ENCODE data around the gene FAM20A. TPM values are rescaled to one million over a fixed set of nuclear protein-coding genes. Genes with fewer than 3 reads are reported as not detected.

The FAM20A gene
- total RNA-seq, 1 experiment from 2014 or later = 1.3 TPM

DNA sequence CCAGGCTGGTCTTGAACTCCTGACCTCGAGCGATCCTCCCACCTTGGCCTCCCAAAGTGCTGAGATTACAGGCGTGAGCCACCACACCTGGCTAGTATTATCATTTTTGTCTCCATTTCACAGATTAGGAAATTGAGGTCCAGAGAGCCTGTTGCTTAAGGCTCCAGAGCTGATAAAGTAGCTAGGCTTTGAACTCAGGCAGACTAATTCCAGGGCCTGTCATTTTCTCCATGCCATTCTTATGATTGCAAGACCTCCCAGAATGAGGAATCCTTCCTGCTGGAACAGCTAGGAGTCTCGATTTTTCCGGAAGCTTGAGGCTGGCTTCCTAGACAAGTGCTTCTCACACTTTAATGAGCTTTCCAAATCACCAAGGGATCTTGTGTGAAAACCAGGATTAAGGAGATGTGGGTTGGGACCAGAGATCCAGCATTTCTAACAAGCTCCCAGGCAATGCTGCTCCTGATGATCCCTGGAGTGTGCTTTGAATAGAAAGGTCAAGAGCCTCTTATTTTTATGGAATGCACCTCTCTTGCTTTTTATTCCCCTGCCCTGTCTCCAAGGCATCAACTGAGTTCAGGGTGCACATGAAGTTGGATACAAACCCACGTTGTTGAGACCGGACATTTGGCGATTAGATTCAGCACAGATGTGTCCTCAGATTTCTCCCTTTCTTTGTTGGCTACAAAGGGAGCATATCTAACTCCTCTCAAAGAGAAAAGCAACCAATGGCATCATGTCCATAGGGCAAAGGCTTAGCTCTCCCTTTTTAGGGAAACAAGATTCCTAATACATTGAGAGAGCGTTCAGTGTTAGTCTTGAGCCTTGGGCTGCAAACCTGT is 40.3 kb upstream of the FAM20A start:
- intact Hi-C loops (cut with micrococcal nuclease; ENCODE audit: unreplicated experiment) = no loop called here
- H3K4me1 Mint-ChIP-seq (ENCODE audit: low read depth, unreplicated experiment) = no peaks in the 10 kb centered on the region
- H3K27ac Mint-ChIP-seq (ENCODE audit: unreplicated experiment) = no peak overlapping the region
- no peak overlapping the region for H3K4me3 Mint-ChIP-seq (ENCODE audit: low read depth, unreplicated experiment)
- peaks cover 2% of the 10 kb centered on the region for H3K9me3 Mint-ChIP-seq (ENCODE audit: low read depth, unreplicated experiment)
- no peaks in the 10 kb centered on the region for H3K36me3 Mint-ChIP-seq (ENCODE audit: insufficient read depth, unreplicated experiment)
- DNase-seq = no peak
- peaks cover 33% of the 10 kb centered on the region for H3K27me3 Mint-ChIP-seq (ENCODE audit: unreplicated experiment)
- no TSS peak for BruUV-seq (replicated peaks)
- CTCF ChIA-PET = no interaction called here
- TF ChIP-seq, protein P1, sequence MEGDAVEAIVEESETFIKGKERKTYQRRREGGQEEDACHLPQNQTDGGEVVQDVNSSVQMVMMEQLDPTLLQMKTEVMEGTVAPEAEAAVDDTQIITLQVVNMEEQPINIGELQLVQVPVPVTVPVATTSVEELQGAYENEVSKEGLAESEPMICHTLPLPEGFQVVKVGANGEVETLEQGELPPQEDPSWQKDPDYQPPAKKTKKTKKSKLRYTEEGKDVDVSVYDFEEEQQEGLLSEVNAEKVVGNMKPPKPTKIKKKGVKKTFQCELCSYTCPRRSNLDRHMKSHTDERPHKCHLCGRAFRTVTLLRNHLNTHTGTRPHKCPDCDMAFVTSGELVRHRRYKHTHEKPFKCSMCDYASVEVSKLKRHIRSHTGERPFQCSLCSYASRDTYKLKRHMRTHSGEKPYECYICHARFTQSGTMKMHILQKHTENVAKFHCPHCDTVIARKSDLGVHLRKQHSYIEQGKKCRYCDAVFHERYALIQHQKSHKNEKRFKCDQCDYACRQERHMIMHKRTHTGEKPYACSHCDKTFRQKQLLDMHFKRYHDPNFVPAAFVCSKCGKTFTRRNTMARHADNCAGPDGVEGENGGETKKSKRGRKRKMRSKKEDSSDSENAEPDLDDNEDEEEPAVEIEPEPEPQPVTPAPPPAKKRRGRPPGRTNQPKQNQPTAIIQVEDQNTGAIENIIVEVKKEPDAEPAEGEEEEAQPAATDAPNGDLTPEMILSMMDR (IDR thresholded peaks at IDR 0.05; ENCODE audit: unreplicated experiment) = no peak

DNA sequence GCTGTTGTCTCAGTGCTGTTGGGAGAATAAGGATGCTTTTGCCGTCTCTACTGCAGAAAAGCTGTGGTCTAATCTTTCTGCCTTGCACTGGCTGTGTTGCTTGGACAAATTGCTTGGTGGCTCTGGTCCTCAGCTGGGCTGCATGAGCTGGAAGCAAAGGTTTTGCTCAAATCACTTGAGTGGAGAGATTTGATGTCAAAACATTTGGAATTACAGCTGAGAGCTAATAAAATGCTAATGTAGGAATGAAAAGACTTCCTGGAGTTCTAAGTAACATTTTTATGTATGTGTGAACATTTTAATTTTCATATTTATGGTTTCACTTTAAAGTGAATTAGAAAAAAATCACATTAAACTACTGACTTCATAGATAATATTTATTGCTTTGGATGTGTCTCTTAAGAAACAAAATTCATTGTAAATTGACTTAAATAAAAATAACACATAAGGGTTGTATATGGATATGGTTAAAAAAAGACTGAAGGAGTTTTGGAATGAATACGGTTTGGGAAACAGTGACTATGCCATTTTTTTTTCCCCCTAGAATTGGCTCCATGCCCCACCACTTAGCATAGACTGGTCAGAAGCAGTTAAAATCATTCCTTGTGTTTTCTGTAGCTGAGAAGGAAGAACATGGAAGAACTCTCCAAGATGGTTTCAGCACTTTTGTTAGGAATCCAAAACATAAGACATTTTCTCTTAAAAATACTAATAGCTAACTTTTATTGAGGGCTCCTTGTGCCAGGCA is 39.2 kb upstream of the FAM20A start:
- no peak overlapping the region for H3K27ac Mint-ChIP-seq (ENCODE audit: unreplicated experiment)
- intact Hi-C loops (cut with micrococcal nuclease; ENCODE audit: unreplicated experiment) = no loop called here
- H3K4me1 Mint-ChIP-seq (ENCODE audit: low read depth, unreplicated experiment) = no peaks in the 10 kb centered on the region
- CTCF ChIA-PET = no interaction called here
- peaks cover 6% of the 10 kb centered on the region for H3K9me3 Mint-ChIP-seq (ENCODE audit: low read depth, unreplicated experiment)
- peaks cover 29% of the 10 kb centered on the region for H3K27me3 Mint-ChIP-seq (ENCODE audit: unreplicated experiment)
- no peak overlapping the region for H3K4me3 Mint-ChIP-seq (ENCODE audit: low read depth, unreplicated experiment)
- no TSS peak for BruUV-seq (replicated peaks)
- DNase-seq = no peak
- H3K36me3 Mint-ChIP-seq (ENCODE audit: insufficient read depth, unreplicated experiment) = no peaks in the 10 kb centered on the region
- TF ChIP-seq, protein P1 (IDR thresholded peaks at IDR 0.05; ENCODE audit: unreplicated experiment) = no peak

DNA sequence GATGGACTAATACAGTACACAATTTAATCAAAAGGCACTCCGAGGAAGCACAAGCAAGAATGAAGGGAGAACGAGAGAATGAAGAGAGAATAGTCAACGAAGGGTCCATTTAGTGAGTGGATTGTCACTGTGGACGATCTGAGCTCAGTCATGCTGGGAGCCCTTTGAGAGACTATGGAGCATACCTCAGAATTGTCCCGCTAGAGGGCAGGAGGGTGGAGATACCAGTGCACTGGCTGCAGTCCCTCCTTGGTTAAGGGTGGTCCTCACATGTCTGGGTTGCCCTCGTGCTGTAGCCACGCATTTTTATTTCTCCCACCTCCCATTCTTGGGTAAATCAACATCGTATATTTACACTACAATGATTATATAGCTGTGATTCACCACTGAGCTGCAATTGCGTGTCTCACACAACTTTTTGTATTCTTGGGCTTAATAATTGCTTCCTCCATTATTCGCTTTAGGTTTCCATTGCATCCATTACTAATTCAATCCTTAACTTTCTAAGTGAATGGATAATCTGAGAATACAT is 33.2 kb upstream of the FAM20A start:
- Mint-ChIP-seq H3K4me3 (ENCODE audit: low read depth, unreplicated experiment) (no peak overlapping the region), H3K36me3 (ENCODE audit: insufficient read depth, unreplicated experiment) (no peaks in the 10 kb centered on the region), H3K27ac (ENCODE audit: unreplicated experiment) (no peak overlapping the region), H3K9me3 (ENCODE audit: low read depth, unreplicated experiment) (peaks cover 6% of the 10 kb centered on the region), H3K27me3 (ENCODE audit: unreplicated experiment) (no peaks in the 10 kb centered on the region), H3K4me1 (ENCODE audit: low read depth, unreplicated experiment) (no peaks in the 10 kb centered on the region)
- BruUV-seq (replicated peaks) = no TSS peak
- DNase-seq = no peak
- intact Hi-C loops (cut with micrococcal nuclease; ENCODE audit: unreplicated experiment) = no loop called here
- CTCF ChIA-PET = no interaction called here
- TF ChIP-seq, protein P1 (IDR thresholded peaks at IDR 0.05; ENCODE audit: unreplicated experiment) = no peak

DNA sequence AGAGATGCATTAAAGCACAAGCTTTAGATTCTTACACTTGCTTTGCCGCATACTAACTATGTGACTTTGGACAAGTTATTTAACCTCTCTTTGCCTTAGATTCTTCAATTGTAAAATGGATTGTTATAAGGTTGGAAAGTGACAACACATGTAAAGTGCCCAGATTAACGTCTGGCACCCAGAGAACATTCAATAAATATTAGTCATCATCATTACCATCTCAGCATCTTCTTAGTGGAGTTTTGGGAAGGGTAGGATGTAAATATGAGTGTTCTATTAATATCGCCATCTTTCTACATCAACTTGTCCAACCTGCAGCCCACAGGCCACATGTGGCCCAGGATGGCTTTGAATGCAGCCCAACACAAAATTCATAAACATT is 27.4 kb upstream of the FAM20A start:
- CTCF ChIA-PET = interaction anchor here (0.7 kb wide), 1 partner anchor 56 kb away, joined by 4 read pairs; no protein-coding TSS in a partner anchor
- H3K9me3 Mint-ChIP-seq (ENCODE audit: low read depth, unreplicated experiment) = no peaks in the 10 kb centered on the region
- no peak for DNase-seq
- no peak overlapping the region for H3K4me3 Mint-ChIP-seq (ENCODE audit: low read depth, unreplicated experiment)
- intact Hi-C loops (cut with micrococcal nuclease; ENCODE audit: unreplicated experiment) = no loop called here
- BruUV-seq (replicated peaks) = no TSS peak
- no peak overlapping the region for H3K27ac Mint-ChIP-seq (ENCODE audit: unreplicated experiment)
- no peaks in the 10 kb centered on the region for H3K36me3 Mint-ChIP-seq (ENCODE audit: insufficient read depth, unreplicated experiment)
- TF ChIP-seq, protein P1 (IDR thresholded peaks at IDR 0.05; ENCODE audit: unreplicated experiment) = no peak
- no peaks in the 10 kb centered on the region for H3K27me3 Mint-ChIP-seq (ENCODE audit: unreplicated experiment)
- peaks cover 9% of the 10 kb centered on the region for H3K4me1 Mint-ChIP-seq (ENCODE audit: low read depth, unreplicated experiment)
